ENCODE data around the gene PBX3.

GRCh38 chr9:125774106-125774505 is 26.9 kb downstream of the PBX3 start:
- TF ChIP-seq POLR2A (IDR thresholded peaks at IDR 0.05) (no peak), CTCF (IDR thresholded peaks at IDR 0.05) (no peak)

All from lower leg skin (tissue), 3 donors.